A673 (cell line): Measurements from ENCODE around the gene SPSB1. TPM values are rescaled to one million over a fixed set of nuclear protein-coding genes. Genes with fewer than 3 reads are reported as not detected.

Source experiments
- BruUV-seq: library from RNA; stranded (reverse); fragments of 400-500 nt; replicated peaks from 2 replicates; lab custom pipeline; 2021; lab: Mats Ljungman, UMichigan
- CTCF ChIA-PET: fragments of 300-600 bp; sonication (Branson Sonifier 250); formaldehyde crosslinking; loops from one replicate; lab custom pipeline; 2022; ENCODE audit warnings: antibody characterized with exemption; lab: Charles Lee
- POLR2A ChIA-PET: fragments of 300-600 bp; sonication (Branson Sonifier 250); formaldehyde crosslinking; loops from one replicate; lab custom pipeline; 2022; ENCODE audit warnings: antibody characterized with exemption; ENCODE audit not compliant: low non-redundant PET; lab: Charles Lee
- DNase-seq: peaks from one replicate; pipeline ENCODE4 v3.0.0-alpha.2; 2015; ENCODE audit warnings: low spot score
- H3K27ac ChIP-seq: fragments of 200-600 bp; sonication (generic); 2 replicates; pipeline ENCODE4 v1.5.1; 2016; ENCODE audit warnings: mixed run types, low read depth, mild to moderate bottlenecking, mixed read lengths, antibody characterized with exemption, low read length; ENCODE audit not compliant: poor library complexity, severe bottlenecking
- H3K27me3 ChIP-seq: fragments of 200-600 bp; sonication (generic); replicated peaks from 2 replicates; pipeline ENCODE4 v1.6.1; 2017; ENCODE audit warnings: mixed run types, low read depth, mild to moderate bottlenecking, mixed read lengths, antibody characterized with exemption, low read length; ENCODE audit not compliant: insufficient read depth, poor library complexity
- H3K36me3 ChIP-seq: fragments of 200-600 bp; sonication (generic); 2 replicates; pipeline ENCODE4 v1.6.1; 2016; ENCODE audit warnings: mixed run types, mild to moderate bottlenecking, mixed read lengths, antibody characterized with exemption, low read length; ENCODE audit not compliant: insufficient read depth, poor library complexity, severe bottlenecking
- H3K4me1 ChIP-seq: fragments of 200-600 bp; sonication (generic); 2 replicates; pipeline ENCODE4 v1.6.1; 2017; ENCODE audit warnings: mixed run types, mild to moderate bottlenecking, mixed read lengths, antibody characterized with exemption, low read length; ENCODE audit not compliant: insufficient read depth, poor library complexity, severe bottlenecking
- H3K4me3 ChIP-seq: fragments of 200-600 bp; sonication (generic); 2 replicates; pipeline ENCODE4 v1.5.1; 2016; ENCODE audit warnings: low read depth, mixed run types, mild to moderate bottlenecking, mixed read lengths, low read length; ENCODE audit not compliant: poor library complexity, severe bottlenecking
- H3K9me3 ChIP-seq: fragments of 200-600 bp; sonication (generic); 2 replicates; pipeline ENCODE4 v1.6.1; 2016; ENCODE audit warnings: mixed run types, low read depth, mild to moderate bottlenecking, mixed read lengths, antibody characterized with exemption, low read length; ENCODE audit not compliant: poor library complexity, severe bottlenecking
- EZH2 ChIP-seq: fragments of 200-600 bp; sonication (generic); IDR thresholded peaks from 2 replicates; pipeline ENCODE4 v1.6.1; 2017; ENCODE audit warnings: borderline replicate concordance, low read depth, mild to moderate bottlenecking, mixed read lengths, antibody characterized with exemption, low read length; ENCODE audit not compliant: poor library complexity, severe bottlenecking
- intact Hi-C: fragments of 100-400 bp; cut with micrococcal nuclease; formaldehyde crosslinking; loops from one replicate; pipeline ENCODE4 v1.10.0; 2022; ENCODE audit not compliant: unreplicated experiment
- total RNA-seq: library from RNA; stranded (reverse); gene quantifications from 2 replicates; pipeline ENCODE4 v1.2.3, GENCODE V29; 2021
- TF ChIP-seq, protein P1 (sequence below): fragments of 300-800, 200-600 bp; sonication (generic); conservative IDR thresholded peaks from 2 replicates; pipeline ENCODE4 v1.5.1; 2017; ENCODE audit warnings: low read depth, mild to moderate bottlenecking, antibody characterized with exemption, low read length, moderate library complexity, mixed read lengths

The SPSB1 gene
- total RNA-seq, 1 experiment from 2014 or later = 11.8 TPM

DNA sequence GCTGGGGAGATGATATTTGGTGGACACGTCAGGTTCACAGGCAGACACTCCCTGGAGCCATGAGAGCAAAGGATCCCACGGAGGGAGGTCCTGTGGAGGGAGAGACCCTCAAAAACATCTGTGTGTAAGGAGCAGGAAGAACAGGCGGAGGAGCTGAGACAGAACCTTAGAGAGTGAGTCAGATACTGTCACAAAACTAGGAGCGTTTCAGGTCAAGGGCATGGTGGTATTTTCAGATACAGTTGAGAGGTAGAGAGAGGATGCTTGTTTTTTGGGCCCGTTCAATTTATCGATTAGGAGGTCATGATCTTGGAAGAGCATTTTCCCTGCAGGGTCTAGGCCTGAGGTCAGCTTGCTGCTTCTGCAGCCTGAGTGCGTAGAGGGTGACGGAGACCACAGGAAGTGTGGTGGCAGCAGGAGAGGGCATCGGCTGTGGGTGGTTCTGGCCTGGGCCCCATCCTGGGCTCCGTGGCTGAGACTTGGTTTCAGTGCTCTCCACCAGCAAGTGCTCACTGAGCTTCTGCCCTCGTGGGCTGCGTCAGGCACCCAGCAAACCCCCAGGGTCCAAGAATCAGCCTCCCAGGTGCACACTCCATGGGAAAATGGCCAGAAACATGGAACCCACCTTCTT, 39.9 kb downstream of the SPSB1 start:
- TF ChIP-seq, protein P1, sequence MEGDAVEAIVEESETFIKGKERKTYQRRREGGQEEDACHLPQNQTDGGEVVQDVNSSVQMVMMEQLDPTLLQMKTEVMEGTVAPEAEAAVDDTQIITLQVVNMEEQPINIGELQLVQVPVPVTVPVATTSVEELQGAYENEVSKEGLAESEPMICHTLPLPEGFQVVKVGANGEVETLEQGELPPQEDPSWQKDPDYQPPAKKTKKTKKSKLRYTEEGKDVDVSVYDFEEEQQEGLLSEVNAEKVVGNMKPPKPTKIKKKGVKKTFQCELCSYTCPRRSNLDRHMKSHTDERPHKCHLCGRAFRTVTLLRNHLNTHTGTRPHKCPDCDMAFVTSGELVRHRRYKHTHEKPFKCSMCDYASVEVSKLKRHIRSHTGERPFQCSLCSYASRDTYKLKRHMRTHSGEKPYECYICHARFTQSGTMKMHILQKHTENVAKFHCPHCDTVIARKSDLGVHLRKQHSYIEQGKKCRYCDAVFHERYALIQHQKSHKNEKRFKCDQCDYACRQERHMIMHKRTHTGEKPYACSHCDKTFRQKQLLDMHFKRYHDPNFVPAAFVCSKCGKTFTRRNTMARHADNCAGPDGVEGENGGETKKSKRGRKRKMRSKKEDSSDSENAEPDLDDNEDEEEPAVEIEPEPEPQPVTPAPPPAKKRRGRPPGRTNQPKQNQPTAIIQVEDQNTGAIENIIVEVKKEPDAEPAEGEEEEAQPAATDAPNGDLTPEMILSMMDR = no peak
- TF ChIP-seq EZH2 = no peak
- Histone ChIP-seq H3K4me3 (no peak overlapping the region), H3K9me3 (no peaks in the 10 kb centered on the region), H3K27me3 (no peaks in the 10 kb centered on the region), H3K4me1 (no peaks in the 10 kb centered on the region), H3K27ac (no peak overlapping the region), H3K36me3 (no peaks in the 10 kb centered on the region)
- DNase-seq = no peak
- intact Hi-C loops = no loop called here
- POLR2A ChIA-PET = no interaction called here
- CTCF ChIA-PET = interaction anchor here (0.6 kb wide), 1 partner anchor 178 kb away, joined by 3 read pairs; no protein-coding TSS in a partner anchor
- no TSS peak for BruUV-seq

DNA sequence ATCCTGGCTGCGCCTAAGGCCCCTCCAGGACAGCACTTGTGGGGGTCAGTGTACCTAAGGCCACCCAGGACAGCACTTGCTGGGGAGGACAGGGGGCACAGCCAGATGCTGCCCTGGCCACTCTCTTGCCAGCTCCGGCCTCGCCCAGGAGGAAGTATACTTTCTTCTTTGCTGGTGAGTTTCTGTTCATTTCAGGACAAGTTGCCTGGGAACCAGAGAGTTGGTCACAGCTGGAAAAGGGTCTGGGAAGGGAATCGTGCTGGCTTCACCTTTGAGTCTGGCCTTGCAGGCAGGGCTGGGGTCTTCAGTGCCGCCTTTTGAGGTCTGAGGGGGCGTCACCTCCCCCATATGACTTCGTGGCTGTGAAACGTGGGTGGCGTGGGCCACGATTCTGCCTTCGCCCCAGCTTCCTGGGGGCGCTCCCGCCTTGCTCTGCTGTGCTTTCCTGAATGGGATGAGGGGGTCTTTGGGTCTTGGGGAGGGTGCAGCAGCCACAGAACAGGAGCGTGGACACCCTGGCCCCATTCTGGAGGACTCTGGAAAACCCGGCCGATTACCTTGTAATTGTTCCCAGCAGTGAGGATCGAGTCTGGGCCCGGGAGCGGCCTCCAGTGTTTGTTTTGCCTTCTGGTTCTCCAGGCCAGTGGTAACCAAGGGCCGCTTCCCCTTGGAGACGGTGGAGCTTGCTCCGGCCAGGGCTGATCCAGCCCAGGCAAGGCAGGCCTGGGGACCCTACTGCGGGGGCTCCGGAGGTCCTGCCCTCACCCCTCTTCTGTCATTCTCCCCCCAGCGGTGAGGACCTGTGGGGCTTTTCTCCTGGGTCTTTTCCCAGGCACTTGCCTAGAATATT, 45.9 kb downstream of the SPSB1 start:
- Histone ChIP-seq H3K9me3 (no peaks in the 10 kb centered on the region), H3K4me1 (no peaks in the 10 kb centered on the region), H3K27me3 (no peaks in the 10 kb centered on the region), H3K36me3 (no peaks in the 10 kb centered on the region), H3K4me3 (no peak overlapping the region), H3K27ac (no peak overlapping the region)
- intact Hi-C loops = no loop called here
- BruUV-seq = no TSS peak
- TF ChIP-seq, protein P1 = no peak
- TF ChIP-seq EZH2 = no peak
- no peak for DNase-seq
- CTCF ChIA-PET = no interaction called here
- POLR2A ChIA-PET = interaction anchor here (0.5 kb wide), 1 partner anchor 222 kb away, joined by 4 read pairs; no protein-coding TSS in a partner anchor

DNA sequence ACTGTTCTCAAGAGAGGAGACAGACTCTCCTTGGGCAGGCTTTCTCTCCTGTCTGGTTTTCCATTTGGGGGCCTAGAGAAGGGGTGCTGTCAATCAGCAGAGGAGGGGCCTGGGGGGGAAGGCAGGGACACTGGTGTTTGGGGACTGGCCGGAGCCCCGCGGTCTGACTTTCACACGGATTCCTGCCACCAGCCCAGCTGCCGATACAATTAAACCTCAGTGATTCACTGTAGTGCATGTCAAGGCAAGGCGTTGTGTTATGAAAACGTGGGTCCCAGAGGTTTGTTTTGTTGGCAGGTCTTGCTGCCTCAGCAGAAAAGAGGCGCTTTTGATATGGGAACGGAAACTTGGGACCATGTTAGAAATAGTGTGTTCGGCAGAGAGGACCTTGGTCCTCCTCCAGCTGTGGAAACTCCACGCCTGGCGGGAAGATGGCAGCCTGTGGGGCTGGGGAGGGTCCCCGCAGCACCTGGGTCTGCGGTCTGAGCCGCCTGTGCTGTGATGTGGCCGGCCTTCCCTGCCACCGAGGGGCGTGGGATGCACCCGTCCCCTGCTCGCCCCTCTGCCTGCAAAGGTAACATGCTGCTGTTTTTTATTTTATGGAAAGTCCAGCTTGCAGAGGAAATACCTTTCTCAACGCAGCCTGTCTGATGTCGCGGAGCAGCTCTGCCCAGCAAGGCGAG, 47.6 kb downstream of the SPSB1 start:
- BruUV-seq = no TSS peak
- intact Hi-C loops = no loop called here
- TF ChIP-seq, protein P1 = no peak
- no peak for TF ChIP-seq EZH2
- Histone ChIP-seq H3K27ac (no peak overlapping the region), H3K27me3 (no peaks in the 10 kb centered on the region), H3K9me3 (no peaks in the 10 kb centered on the region), H3K4me1 (no peaks in the 10 kb centered on the region), H3K36me3 (no peaks in the 10 kb centered on the region), H3K4me3 (no peak overlapping the region)
- ChIA-PET POLR2A (no interaction called here), CTCF (no interaction called here)
- no peak for DNase-seq
